GM12874 (cell line): ENCODE measurements around the gene ZRANB3.

Source experiments
- TF ChIP-seq, protein P1 (sequence below): IDR thresholded peaks from 2 replicates; pipeline ENCODE4 v1.5.1; 2011; ENCODE audit warnings: low read depth, mild to moderate bottlenecking, control low read depth, low read length, moderate library complexity; ENCODE audit not compliant: insufficient read depth

ZRANB3 gene

DNA sequence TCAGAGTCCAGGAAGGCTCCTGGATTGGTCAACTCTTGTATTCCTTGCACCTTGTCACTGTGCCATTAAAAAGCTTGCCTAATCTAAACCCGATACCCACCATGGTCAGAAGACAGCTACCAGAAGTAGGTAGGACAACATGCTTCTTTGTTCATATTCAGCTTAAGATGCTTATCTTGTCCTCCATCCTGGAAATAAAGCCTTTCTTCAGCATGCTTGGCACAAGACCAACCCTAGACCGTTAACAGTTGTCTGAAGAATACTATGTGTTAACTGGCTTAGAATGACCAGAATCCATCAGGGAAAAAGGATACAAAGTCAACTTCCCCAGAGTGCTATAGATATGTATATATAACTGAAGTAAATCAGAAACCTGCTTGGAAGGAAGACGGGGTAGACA, 193.9 kb downstream of the ZRANB3 start:
- TF ChIP-seq, protein P1, sequence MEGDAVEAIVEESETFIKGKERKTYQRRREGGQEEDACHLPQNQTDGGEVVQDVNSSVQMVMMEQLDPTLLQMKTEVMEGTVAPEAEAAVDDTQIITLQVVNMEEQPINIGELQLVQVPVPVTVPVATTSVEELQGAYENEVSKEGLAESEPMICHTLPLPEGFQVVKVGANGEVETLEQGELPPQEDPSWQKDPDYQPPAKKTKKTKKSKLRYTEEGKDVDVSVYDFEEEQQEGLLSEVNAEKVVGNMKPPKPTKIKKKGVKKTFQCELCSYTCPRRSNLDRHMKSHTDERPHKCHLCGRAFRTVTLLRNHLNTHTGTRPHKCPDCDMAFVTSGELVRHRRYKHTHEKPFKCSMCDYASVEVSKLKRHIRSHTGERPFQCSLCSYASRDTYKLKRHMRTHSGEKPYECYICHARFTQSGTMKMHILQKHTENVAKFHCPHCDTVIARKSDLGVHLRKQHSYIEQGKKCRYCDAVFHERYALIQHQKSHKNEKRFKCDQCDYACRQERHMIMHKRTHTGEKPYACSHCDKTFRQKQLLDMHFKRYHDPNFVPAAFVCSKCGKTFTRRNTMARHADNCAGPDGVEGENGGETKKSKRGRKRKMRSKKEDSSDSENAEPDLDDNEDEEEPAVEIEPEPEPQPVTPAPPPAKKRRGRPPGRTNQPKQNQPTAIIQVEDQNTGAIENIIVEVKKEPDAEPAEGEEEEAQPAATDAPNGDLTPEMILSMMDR, result no peak

DNA sequence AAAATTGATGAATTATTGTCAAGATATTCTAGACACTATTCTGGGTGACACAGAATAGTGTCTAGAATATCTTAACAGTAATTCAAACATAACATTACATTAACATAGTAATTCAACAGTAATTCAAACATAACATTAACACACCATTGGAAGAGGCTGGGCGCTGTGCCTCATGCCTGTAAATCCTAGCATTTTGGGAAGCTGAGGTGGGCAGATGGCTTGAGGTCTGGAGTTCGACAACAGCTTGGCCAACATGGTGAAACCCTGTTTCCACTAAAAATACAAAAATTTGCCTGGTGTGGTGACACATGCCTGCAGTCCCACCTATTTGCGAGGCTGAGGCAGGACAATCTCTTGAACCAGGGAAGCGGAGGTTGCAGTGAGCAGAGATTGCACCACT, 195.8 kb downstream of the ZRANB3 start:
- TF ChIP-seq, protein P1, result no peak

DNA sequence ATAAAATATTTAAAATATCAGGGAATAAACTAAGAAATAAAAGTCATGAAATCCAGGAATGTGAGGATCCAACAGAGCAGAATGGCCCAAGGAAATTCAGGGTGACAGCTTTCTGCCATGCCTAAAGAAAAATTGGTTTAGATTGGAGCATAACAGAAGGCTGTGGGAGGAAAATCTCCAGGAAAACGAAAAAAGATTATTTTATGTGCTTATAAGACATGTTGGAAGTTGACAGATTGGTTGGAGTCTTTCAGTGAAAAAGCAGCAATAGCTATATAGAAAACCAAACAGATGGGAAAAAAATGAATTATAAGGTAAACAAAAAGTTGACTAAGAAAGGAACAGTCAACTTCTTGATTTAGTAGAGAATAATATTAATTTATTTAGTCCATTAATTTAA, 203.9 kb downstream of the ZRANB3 start:
- TF ChIP-seq, protein P1, result no peak

DNA sequence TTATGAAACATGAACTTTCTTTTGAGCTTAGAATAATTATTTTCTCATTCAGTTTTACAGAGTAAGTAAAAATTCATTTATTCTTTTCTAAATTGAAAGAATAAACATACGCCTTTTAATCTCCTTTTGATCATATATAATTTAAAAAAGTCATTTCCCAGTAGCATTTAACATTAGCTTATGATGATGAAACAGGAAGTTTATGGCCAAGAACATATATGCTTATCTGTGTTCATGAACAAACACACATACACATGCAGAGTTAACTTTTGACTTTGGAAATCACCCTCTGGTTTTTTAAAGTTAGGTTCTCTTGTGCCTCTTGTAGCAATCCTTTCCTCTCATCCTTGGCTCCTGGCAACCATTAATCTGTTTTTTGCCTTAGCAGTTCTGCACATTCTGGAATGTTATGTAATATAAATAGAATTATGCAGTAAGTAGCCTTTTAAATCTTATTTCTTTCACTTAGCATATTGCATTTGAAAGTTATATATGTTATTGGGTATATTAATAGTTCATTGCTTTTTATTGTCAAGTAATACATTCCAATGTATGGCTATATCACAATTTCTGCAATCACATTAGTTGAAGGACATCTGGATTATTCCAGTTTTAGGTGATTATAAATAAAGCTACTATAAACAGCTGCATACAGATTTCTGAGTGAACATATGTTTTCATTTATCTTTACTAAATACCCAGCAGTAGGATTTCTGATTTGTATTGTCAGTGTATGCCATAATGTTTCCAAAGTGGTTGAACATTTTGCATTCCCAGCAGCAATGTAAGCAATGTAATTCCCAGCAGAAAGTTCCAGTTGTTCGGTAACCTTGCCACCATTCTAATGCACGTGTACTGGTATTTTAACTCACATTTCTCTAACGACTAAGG, 210.3 kb downstream of the ZRANB3 start:
- TF ChIP-seq, protein P1, result no peak

DNA sequence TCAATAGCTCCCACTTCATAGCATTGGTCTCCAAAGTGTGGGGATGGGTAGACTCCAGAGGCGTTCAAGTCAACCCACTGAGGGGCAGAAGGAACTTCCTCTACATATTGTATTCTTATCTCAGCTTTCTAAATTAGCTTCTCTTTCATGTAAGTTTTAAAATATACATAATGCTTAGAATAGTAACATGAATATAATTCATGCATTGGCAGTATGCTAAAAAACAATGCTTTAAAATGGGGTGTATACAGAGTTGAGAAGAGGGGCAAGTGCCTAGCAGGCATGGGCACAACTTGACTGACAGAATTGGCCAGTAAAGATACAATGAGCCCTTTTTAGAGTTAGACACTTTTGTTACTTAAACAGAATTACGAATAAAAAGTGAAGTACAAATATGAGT, 212.2 kb downstream of the ZRANB3 start:
- TF ChIP-seq, protein P1, result no peak

DNA sequence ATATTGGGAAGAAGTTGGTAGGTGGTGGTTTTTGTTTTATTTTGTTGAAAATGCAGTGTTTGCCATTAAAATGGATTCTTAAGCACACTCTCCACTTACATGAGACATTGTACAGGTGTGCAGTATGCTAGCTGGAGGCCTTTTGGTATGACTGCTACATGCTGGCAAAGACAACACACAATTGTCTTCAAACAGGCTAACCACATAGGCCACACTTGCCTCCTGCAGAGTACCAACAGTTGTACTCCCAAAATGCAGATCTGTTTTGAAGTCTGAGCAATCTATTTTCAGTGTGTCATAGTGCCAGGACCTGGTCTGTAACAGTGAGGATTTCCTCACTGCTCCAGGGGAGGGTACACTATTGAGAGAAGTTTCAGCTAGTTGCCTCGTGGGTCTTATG, 213.6 kb downstream of the ZRANB3 start:
- TF ChIP-seq, protein P1, result no peak

DNA sequence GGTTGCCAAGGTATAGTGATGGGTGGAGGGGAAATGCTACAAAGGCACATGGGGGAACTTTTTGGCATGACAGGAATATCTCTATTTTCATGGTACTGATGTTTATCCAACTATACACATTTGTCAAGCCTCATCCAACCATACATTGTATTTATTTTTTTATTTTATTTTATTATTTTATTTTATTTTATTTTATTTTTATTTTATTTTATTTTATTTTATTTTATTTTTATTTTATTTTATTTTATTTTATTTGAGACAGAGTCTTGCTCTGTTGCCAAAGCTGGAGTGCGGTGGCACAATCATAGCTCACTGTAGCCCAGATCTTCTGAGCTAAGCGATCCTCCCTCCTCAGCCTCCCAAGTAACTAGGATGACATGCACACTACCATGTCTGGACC, 219.1 kb downstream of the ZRANB3 start:
- TF ChIP-seq, protein P1, result no peak
